Stimulated activated CD4-positive, alpha-beta T cell treated with anti-CD3 and anti-CD28 coated beads, TNF-alpha, amount 100 ng/mL, for 1 hour (primary cell): ENCODE measurements around the gene RPS25.
"Not testable (repeated sequence)": the region's sequence is repeated elsewhere in the genome, so short reads cannot be mapped to it uniquely, and the experiment has no call there.

Source experiments
- DNase-seq, 3 donors: peaks; one replicate each; pipeline ENCODE4 v3.0.0-alpha.2; 2020; ENCODE audit warnings: low read depth in 3 of 3, low spot score in 1 of 3

RPS25 gene

GRCh38 chr11:119039471-119039870 lies 21.3 kb upstream of the RPS25 start:
- DNase-seq: not testable (repeated sequence)

GRCh38 chr11:119038884-119039283 lies 20.7 kb upstream of the RPS25 start:
- DNase-seq: no peak

GRCh38 chr11:119034813-119035212 lies 16.7 kb upstream of the RPS25 start:
- no peak for DNase-seq

- not testable (repeated sequence) for DNase-seq
Observed at GRCh38 chr11:119033421-119033820, 15.3 kb upstream of the RPS25 start.

- DNase-seq: no peak
Observed at GRCh38 chr11:119031912-119032280, 13.8 kb upstream of the RPS25 start.

GRCh38 chr11:119030329-119031047 lies 12.3 kb upstream of the RPS25 start, which contains the start of gene SLC37A4:
Gene SLC37A4, minus strand, starts transcription at chr11:119030877.
- DNase-seq: peak; percentile 97 to 100 (median 99)

GRCh38 chr11:119030029-119030328 lies 11.8 kb upstream of the RPS25 start:
- DNase-seq: no peak

GRCh38 chr11:119029340-119030028 lies 11.3 kb upstream of the RPS25 start:
- peak in 1 of 3 donors; percentile 27 for DNase-seq

GRCh38 chr11:119029069-119029339 lies 10.9 kb upstream of the RPS25 start:
- DNase-seq: no peak

- DNase-seq: no peak
Observed at GRCh38 chr11:119028346-119029068, 10.4 kb upstream of the RPS25 start.

- DNase-seq: no peak
Observed at GRCh38 chr11:119027561-119028345, 9.6 kb upstream of the RPS25 start.

GRCh38 chr11:119026970-119027369 lies 8.8 kb upstream of the RPS25 start:
- no peak for DNase-seq

- no peak for DNase-seq
Observed at GRCh38 chr11:119025978-119026766, 8.0 kb upstream of the RPS25 start.

- no peak for DNase-seq
Observed at GRCh38 chr11:119025541-119025940, 7.4 kb upstream of the RPS25 start.

GRCh38 chr11:119025099-119025473 lies 6.9 kb upstream of the RPS25 start:
- no peak for DNase-seq

GRCh38 chr11:119024430-119025098 lies 6.4 kb upstream of the RPS25 start:
- DNase-seq: no peak

GRCh38 chr11:119023741-119024140 lies 5.6 kb upstream of the RPS25 start:
- no peak for DNase-seq

GRCh38 chr11:119021631-119022030 lies 3.5 kb upstream of the RPS25 start:
- no peak for DNase-seq

- DNase-seq: no peak
Observed at GRCh38 chr11:119019996-119020395, 1.9 kb upstream of the RPS25 start.

GRCh38 chr11:119017377-119017776 lies 766 bp downstream of the RPS25 start:
- DNase-seq: not testable (repeated sequence)
